22Rv1 (cell line): ENCODE measurements around the gene SERPINA12.
"Not testable (repeated sequence)": the region's sequence is repeated elsewhere in the genome, so short reads cannot be mapped to it uniquely, and the experiment has no call there.

Source experiments
- H3K27ac ChIP-seq: fragments of 450-650 bp; 2 replicates; pipeline ENCODE4 v1.5.1; 2017
- ZFX ChIP-seq: fragments of 450-650 bp; IDR thresholded peaks from 2 replicates; pipeline ENCODE4 v1.6.1; 2017; ENCODE audit warnings: antibody characterized with exemption, borderline replicate concordance
- TF ChIP-seq, protein P1 (sequence below): fragments of 450-650 bp; IDR thresholded peaks from 2 replicates; pipeline ENCODE4 v1.5.1; 2017; ENCODE audit warnings: mild to moderate bottlenecking

SERPINA12 gene

DNA sequence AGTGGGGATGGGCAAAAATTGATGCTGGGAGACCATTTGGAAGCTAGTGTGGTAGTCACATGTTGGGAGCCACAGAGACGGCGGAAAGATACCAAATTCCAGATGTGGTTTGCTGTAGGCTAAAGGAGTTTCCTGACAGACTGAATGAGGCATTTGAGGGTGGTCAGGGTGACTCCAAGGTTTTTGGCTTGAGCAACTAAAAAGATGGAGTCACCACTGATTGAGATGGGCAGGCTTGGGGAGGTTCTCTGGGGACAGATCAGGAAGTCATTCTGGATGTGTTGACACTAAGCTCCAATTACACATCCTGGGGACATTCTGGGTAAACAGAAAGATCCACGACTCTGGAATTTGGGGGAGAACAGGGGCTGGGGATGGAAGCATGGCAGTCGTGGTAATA is 17.8 kb downstream of the SERPINA12 start:
- TF ChIP-seq, protein P1, sequence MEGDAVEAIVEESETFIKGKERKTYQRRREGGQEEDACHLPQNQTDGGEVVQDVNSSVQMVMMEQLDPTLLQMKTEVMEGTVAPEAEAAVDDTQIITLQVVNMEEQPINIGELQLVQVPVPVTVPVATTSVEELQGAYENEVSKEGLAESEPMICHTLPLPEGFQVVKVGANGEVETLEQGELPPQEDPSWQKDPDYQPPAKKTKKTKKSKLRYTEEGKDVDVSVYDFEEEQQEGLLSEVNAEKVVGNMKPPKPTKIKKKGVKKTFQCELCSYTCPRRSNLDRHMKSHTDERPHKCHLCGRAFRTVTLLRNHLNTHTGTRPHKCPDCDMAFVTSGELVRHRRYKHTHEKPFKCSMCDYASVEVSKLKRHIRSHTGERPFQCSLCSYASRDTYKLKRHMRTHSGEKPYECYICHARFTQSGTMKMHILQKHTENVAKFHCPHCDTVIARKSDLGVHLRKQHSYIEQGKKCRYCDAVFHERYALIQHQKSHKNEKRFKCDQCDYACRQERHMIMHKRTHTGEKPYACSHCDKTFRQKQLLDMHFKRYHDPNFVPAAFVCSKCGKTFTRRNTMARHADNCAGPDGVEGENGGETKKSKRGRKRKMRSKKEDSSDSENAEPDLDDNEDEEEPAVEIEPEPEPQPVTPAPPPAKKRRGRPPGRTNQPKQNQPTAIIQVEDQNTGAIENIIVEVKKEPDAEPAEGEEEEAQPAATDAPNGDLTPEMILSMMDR, result no peak
- no peak for TF ChIP-seq ZFX

DNA sequence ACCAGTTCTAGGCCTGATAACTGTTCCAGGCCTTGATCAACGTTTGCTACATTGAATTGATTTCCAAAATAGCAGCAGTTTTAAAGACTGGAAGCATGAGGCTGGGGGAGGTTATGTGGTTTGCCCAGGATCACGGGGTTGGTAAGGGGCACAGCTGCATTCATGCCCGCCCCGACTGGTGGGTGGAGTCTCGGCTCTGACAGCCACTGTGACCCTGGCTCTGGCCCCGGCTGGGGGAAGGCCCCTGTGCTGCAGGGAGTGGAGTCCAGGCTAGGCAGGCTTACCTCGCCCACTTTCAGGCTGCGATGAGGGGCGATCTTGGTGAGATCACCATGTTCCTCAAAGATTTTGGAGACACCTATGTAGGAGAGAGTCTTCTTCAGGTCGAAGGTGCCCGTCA is 19.9 kb downstream of the SERPINA12 start:
- H3K27ac ChIP-seq, result no peak overlapping the region
- TF ChIP-seq ZFX, result no peak
- TF ChIP-seq, protein P1, result no peak

More for the DNA sequence above, 17.8 kb downstream of the SERPINA12 start:
- no peak overlapping the region for H3K27ac ChIP-seq

DNA sequence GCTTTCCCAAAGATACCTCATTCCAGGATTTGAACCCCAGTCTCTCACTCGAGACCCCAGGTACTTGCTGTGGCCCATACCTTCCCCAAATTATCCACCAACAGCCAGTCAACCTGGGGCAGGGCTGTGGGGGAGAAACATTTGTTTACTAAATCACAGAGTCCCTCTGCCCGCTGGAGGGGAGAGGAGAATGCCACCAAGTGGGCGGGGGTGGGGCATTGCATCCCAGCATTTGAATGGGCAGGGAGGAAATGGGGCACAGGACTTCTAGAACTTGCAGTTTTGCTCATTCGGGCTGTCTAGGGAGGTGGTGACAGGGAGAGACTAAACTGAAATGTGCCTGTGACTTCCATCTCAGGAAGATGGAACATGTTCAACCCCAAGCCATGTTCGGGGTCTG is 22.4 kb downstream of the SERPINA12 start:
- no peak overlapping the region for H3K27ac ChIP-seq
- no peak for TF ChIP-seq ZFX
- TF ChIP-seq, protein P1, result no peak

DNA sequence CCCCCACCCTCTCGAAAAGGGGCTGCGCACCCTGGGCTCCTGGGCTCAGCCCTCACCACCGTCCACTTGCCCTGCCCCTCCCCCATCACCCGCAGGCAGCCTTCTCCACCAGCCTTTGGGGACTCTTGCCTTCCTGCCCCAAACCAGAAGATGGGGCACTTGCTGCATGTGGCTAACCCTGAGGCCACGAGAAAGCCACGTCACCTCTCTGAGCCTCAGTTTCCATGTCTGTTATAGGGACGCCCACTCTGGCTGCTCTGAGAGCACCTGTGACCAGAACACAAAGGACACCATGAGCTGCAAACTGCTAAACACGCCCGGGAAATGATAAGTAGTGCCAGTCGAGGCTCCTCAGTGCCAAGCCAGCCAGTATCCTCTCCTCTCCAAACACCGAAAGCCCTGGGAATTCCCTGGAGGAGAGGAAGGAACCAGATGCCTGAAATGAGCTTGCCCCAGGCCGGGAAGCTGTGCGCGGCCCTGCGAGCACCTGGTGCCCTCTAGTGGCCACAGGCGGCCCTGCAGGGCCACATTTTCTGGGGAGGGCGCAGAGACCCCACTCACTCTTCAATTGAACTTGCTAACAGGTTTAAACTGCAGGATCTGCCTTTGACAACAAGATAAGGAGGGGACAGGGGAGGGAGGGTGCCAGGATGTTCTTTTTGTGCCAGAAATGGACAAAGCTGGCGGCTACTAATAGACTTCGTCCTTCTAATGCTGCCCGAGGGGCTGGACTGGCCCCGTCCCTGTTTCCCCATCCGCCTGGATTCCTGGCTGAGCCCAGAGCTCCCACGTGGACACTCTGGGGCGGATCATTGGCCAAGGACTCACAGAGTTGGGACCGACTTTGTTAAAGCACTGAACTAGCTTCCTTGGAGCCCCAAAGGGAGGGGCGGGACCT is 23.1 kb downstream of the SERPINA12 start:
- H3K27ac ChIP-seq, result no peak overlapping the region
- TF ChIP-seq ZFX, result no peak
- TF ChIP-seq, protein P1, result peak; percentile 98

DNA sequence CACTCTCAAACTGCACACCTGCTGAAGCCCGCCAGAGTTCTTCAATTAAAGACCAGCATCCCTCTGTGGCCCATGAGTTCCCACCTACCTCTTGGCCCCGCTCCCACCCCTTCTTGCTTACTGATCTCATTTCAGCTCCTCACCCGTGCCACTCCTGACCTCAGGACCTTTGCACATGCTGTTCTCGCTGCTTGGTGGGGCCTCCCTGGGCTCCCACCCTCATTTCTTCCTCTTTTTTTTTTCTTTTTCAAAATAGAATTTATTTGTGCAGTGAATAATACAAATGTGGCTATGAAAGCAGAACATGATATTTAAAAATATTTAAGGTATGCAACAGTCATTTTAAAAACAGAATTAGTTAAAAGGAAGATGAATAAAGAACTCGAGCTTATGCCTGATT is 24.8 kb downstream of the SERPINA12 start:
- H3K27ac ChIP-seq, result no peak overlapping the region
- no peak for TF ChIP-seq ZFX
- TF ChIP-seq, protein P1, result no peak

DNA sequence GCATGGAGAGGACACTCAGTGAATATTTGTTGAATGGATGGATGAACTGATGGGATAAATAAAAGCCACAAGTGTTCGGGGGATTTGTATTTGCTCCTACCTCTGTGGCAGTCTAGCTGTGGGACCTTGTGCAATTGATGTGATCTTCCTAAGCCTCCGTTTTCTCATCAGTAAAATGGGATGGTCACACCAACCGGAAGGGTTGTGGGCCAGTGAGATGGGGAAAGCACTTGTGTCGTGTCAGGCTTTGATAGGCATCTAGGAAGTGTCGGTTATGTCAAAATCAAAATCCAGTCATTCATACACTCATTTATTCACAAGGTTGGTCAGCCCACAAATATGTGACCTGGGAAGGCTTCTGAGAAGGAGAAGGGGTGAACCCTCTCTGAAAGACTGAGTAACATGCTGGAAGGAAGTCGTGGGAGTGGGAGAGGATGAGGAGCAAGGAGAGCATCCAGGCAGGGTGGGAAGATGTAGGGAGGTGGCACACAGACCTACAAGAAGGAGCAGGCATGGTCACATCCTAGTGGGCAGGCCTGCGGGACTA is 25.5 kb downstream of the SERPINA12 start:
- TF ChIP-seq, protein P1, result no peak
- TF ChIP-seq ZFX, result no peak
- H3K27ac ChIP-seq, result no peak overlapping the region

DNA sequence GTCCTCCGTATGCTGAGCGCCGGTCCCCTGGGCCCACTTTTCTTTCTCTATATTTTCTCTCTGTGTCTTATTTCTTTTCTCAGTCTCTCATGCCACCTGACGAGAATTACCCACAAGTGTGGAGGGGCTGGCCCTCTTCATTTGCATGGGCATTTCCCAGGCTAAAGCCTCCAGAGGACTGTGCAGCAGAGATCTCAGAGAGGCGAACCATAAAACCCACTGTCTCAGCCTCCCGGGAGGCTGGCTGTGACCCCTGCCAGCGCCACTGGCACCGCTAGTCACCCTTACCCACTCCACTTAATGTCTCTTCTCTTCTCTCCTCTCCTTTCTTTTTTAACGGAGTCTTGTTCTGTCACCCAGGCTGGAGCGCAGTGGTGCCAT is 26.2 kb downstream of the SERPINA12 start:
- no peak overlapping the region for H3K27ac ChIP-seq
- TF ChIP-seq ZFX, result no peak
- TF ChIP-seq, protein P1, result no peak

DNA sequence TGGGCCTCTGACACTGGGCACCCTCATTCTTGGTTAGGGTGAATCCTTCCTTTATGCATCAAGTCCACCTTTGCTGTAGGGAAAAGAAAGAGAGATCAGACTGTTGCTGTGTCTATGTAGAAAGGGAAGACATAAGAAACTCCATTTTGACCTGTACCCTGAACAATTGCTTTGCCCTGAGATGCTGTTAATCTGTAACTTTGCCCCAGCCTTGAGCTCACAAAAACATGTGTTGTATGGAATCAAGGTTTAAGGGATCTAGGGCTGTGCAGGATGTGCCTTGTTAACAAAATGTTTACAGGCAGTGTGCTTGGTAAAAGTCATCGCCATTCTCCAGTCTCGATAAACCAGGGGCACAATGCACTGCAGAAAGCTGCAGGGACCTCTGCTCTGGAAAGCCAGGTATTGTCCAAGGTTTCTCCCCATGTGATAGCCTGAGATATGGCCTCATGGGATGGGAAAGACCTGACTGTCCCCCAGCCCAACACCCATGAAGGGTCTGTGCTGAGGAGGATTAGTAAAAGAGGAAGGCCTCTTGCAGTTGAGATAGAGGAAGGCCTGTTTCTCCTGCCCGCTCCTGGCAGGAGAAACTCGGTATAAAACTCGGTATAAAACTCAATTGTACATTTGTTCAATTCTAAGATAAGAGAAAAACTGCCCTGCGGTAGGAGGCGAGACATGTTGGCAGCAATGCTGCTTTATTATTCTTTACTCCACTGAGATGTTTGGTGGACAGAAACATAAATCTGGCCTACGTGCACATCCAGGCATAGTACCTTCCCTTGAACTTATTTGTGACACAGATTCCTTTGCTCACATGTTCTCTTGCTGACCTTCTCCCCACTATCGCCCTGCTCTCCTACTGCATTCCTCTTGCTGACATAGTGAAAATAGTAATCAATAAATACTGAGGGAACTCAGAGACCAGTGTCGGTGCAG is 26.9 kb downstream of the SERPINA12 start:
- not testable (repeated sequence) for H3K27ac ChIP-seq
